Stimulated activated CD4-positive, alpha-beta T cell treated with anti-CD3 and anti-CD28 coated beads, TNF-alpha, amount 100 ng/mL, for 4 hours (primary cell): ENCODE data around the gene AKR7A3.
"Not testable (repeated sequence)": the region's sequence is repeated elsewhere in the genome, so short reads cannot be mapped to it uniquely, and the experiment has no call there.

Experiments
- DNase-seq, 3 experiments: peaks; one replicate each; pipeline ENCODE4 v3.0.0-alpha.2; 2020; ENCODE audit warnings: low read depth in 3 of 3

AKR7A3 gene

GRCh38 chr1:19287436-19288185 lies 959 bp downstream of the AKR7A3 start:
- DNase-seq: no peak

- not testable (repeated sequence) for DNase-seq
Observed at GRCh38 chr1:19285807-19286206, 2.8 kb downstream of the AKR7A3 start.

GRCh38 chr1:19285366-19285765 lies 3.2 kb downstream of the AKR7A3 start:
- not testable (repeated sequence) for DNase-seq

GRCh38 chr1:19284881-19285280 lies 3.7 kb downstream of the AKR7A3 start:
- no peak for DNase-seq

GRCh38 chr1:19283891-19284290 lies 4.7 kb downstream of the AKR7A3 start:
- DNase-seq: no peak

GRCh38 chr1:19274636-19275035 lies 13.9 kb downstream of the AKR7A3 start:
- DNase-seq: no peak

- not testable (repeated sequence) for DNase-seq
Observed at GRCh38 chr1:19273844-19274531, 14.6 kb downstream of the AKR7A3 start.

GRCh38 chr1:19273106-19273843 lies 15.3 kb downstream of the AKR7A3 start:
- DNase-seq: no peak

- DNase-seq: no peak
Observed at GRCh38 chr1:19272064-19272463, 16.5 kb downstream of the AKR7A3 start.

- DNase-seq: not testable (repeated sequence)
Observed at GRCh38 chr1:19270343-19270730, 18.2 kb downstream of the AKR7A3 start.

- not testable (repeated sequence) for DNase-seq
Observed at GRCh38 chr1:19269427-19270342, 18.9 kb downstream of the AKR7A3 start.

GRCh38 chr1:19268445-19268844 lies 20.1 kb downstream of the AKR7A3 start:
- DNase-seq: no peak

GRCh38 chr1:19262744-19263143 lies 25.8 kb downstream of the AKR7A3 start:
- no peak for DNase-seq

GRCh38 chr1:19262047-19262446 lies 26.5 kb downstream of the AKR7A3 start:
- DNase-seq: no peak

- DNase-seq: no peak
Observed at GRCh38 chr1:19260211-19261138, 28.1 kb downstream of the AKR7A3 start.

GRCh38 chr1:19258353-19258752 lies 30.2 kb downstream of the AKR7A3 start:
- DNase-seq: no peak

- no peak for DNase-seq
Observed at GRCh38 chr1:19257178-19257914, 31.2 kb downstream of the AKR7A3 start.

GRCh38 chr1:19256301-19256700 lies 32.3 kb downstream of the AKR7A3 start:
- DNase-seq: not testable (repeated sequence)

GRCh38 chr1:19255288-19255687 lies 33.3 kb downstream of the AKR7A3 start:
- no peak for DNase-seq

- DNase-seq: no peak
Observed at GRCh38 chr1:19254416-19254815, 34.2 kb downstream of the AKR7A3 start.
